ENCODE measurements around the gene ECT2. TPM values are rescaled to one million over a fixed set of nuclear protein-coding genes. Genes with fewer than 3 reads are reported as not detected.

The ECT2 gene
- total RNA-seq, 1 experiment from 2014 or later = 63.9 TPM

- Mint-ChIP-seq H3K9me3 (ENCODE audit: unreplicated experiment) (no peaks in the 10 kb centered on the region), H3K36me3 (ENCODE audit: insufficient read depth, unreplicated experiment) (no peaks in the 10 kb centered on the region), H3K27ac (ENCODE audit: low read depth, unreplicated experiment) (no peak overlapping the region), H3K4me1 (ENCODE audit: insufficient read depth, unreplicated experiment) (peaks cover 14% of the 10 kb centered on the region), H3K27me3 (ENCODE audit: insufficient read depth, unreplicated experiment) (peaks cover 12% of the 10 kb centered on the region), H3K4me3 (ENCODE audit: unreplicated experiment) (no peak overlapping the region)
- POLR2A ChIA-PET = no interaction called here
- no TSS peak for BruUV-seq (replicated peaks)
- no peak for DNase-seq (ENCODE audit: unreplicated experiment)
- intact Hi-C loops (cut with micrococcal nuclease) = loop anchor here (2.0 kb wide), 1 partner anchor 19 kb away; no protein-coding TSS in a partner anchor
- CTCF ChIA-PET = interaction anchor here (0.6 kb wide), 2 partner anchors 62 to 394 kb away, joined by 3 to 4 read pairs; no protein-coding TSS in a partner anchor
- TF ChIP-seq CTCF (IDR thresholded peaks at IDR 0.05; ENCODE audit: unreplicated experiment) = no peak
These were observed 119.4 kb downstream of the ECT2 start for GRCh38 chr3:172869784-172870518.

Other genes with a start within 250 kb of the ECT2 start
- gene TNFSF10, start 227.3 kb upstream of the ECT2 start, total RNA-seq (2022) = 0.25 and 0.54 TPM in 2 replicates
- gene NCEH1, start 39.7 kb upstream of the ECT2 start, total RNA-seq (2022) = 27.8 and 28.8 TPM in 2 replicates